ENCODE results near the gene OR5B17.
"Not testable (repeated sequence)": the region's sequence is repeated elsewhere in the genome, so short reads cannot be mapped to it uniquely, and the experiment has no call there.

OR5B17 gene

GRCh38 chr11:58358969-58359368 lies at the start of gene OR5B17:
Gene OR5B17, minus strand, starts transcription at chr11:58359069. Its CDS starts 0 bp downstream, at chr11:58359069.
- Mint-ChIP-seq H3K4me1 (no peaks in the 10 kb centered on the region), H3K27ac (no peak within 1 kb of the TSS), H3K27me3 (peaks cover 5% of the 10 kb centered on the region), H3K36me3 (no peaks in the 10 kb centered on the region), H3K9me3 (no peaks in the 10 kb centered on the region), H3K4me3 (no peak within 1 kb of the TSS)

- Mint-ChIP-seq H3K27ac (no peak within 1 kb of the TSS), H3K27me3 (peaks cover 11% of the 10 kb centered on the region), H3K9me3 (peaks cover 18% of the 10 kb centered on the region), H3K4me1 (no peaks in the 10 kb centered on the region), H3K36me3 (peaks cover 7% of the 10 kb centered on the region), H3K4me3 (no peak within 1 kb of the TSS)
Observed at GRCh38 chr11:58406774-58407173, 47.9 kb upstream of the OR5B17 start, which contains the start of gene OR5B3. Gene OR5B3, minus strand, starts transcription at chr11:58406874. Its CDS starts 3,465 bp downstream, at chr11:58403409.

DNA sequence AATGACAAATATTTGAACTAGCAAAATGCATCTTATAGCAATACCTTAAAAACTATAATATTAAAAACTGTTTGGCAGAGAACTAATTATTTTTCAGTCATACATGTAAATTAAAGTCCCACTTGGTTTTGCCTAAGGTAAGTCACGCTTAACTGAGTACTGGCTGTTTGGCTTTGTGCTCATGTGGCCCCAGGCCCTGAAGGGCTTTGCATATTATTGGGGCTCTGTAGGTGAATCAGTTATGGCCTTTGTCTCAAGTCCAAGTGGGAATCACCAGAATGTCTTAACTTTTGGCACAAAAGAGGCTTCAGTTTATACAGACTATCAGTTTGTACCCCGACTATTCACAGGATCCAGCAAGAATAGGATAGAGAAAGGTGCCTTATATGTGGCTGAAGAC lies 40.8 kb upstream of the OR5B17 start:
- not testable (repeated sequence) for H3K4me3 Mint-ChIP-seq, H3K36me3 Mint-ChIP-seq, H3K9me3 Mint-ChIP-seq, H3K27ac Mint-ChIP-seq, H3K4me1 Mint-ChIP-seq, H3K27me3 Mint-ChIP-seq

GRCh38 chr11:58395581-58395980 lies 36.7 kb upstream of the OR5B17 start:
- Mint-ChIP-seq H3K9me3 (no peaks in the 10 kb centered on the region), H3K4me3 (no peak overlapping the region), H3K4me1 (no peaks in the 10 kb centered on the region), H3K27ac (peak overlapping the region; percentile 52), H3K36me3 (no peaks in the 10 kb centered on the region), H3K27me3 (peaks cover 4% of the 10 kb centered on the region)

DNA sequence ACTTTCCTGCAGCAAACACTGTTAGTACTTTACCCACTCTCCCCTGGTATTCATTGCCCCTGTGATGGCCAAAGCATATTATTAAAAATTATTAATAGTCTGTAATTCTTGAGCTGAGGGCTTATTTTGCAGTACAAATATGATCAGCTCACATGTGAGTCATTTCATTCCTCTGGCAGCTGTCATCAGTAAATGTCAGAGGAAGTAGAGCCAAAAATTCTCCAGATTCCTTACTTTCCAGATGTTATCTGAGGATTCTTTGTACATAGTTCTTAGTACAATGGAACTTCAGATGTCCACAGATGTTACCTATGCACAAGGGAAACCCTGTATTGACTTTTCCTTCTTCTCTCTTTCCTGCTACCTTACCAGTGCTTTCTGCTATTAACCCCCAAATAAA lies 35.3 kb upstream of the OR5B17 start:
- no peaks in the 10 kb centered on the region for H3K36me3 Mint-ChIP-seq
- H3K9me3 Mint-ChIP-seq: no peaks in the 10 kb centered on the region
- H3K27me3 Mint-ChIP-seq: peaks cover 4% of the 10 kb centered on the region
- no peaks in the 10 kb centered on the region for H3K4me1 Mint-ChIP-seq
- H3K27ac Mint-ChIP-seq: no peak overlapping the region
- H3K4me3 Mint-ChIP-seq: no peak overlapping the region

DNA sequence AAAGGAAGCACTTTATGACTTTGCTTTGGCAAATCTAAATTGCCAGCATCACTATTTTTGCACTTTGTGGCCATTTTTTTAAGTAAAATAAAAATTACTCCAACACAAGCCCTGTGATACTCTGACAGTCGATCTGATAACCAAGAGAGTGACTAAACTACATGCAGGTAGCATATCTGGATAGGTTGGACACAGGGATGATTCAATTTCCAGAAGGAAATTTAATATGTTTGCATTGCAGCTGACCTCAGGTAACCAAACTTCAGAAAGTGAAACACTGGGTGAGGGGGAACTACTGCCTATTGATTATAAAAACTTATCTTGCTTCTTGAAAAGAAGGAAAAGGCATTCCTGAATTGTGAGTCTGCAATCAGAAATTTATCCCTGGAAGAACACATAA lies 33.9 kb upstream of the OR5B17 start:
- no peaks in the 10 kb centered on the region for H3K9me3 Mint-ChIP-seq
- H3K36me3 Mint-ChIP-seq: no peaks in the 10 kb centered on the region
- no peak overlapping the region for H3K27ac Mint-ChIP-seq
- H3K4me1 Mint-ChIP-seq: no peaks in the 10 kb centered on the region
- H3K4me3 Mint-ChIP-seq: no peak overlapping the region
- H3K27me3 Mint-ChIP-seq: peaks cover 4% of the 10 kb centered on the region

DNA sequence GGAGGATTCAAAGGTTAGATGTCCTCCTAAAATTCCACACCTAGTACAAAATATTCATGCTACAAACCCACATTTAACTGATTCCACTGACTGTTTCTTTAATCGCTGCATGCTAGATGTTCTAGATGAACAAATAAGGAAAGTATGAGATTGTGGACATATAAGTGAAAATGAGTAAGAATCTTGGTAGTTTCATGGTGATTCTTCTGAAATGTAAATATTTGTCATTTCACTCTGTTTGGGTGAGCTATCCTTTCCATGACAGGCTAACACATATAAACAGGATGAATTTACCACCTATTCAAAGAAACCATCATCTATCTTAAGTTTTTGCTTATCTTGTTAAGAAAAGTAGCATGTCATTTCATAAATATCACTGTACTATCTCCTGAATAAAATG lies 33.0 kb upstream of the OR5B17 start:
- Mint-ChIP-seq H3K27ac (peak overlapping the region; percentile 48), H3K9me3 (no peaks in the 10 kb centered on the region), H3K36me3 (no peaks in the 10 kb centered on the region), H3K4me1 (no peaks in the 10 kb centered on the region), H3K4me3 (no peak overlapping the region), H3K27me3 (peaks cover 4% of the 10 kb centered on the region)

GRCh38 chr11:58390551-58391063 lies 31.7 kb upstream of the OR5B17 start:
- Mint-ChIP-seq H3K36me3 (no peaks in the 10 kb centered on the region), H3K4me3 (no peak overlapping the region), H3K4me1 (no peaks in the 10 kb centered on the region), H3K9me3 (no peaks in the 10 kb centered on the region), H3K27ac (no peak overlapping the region), H3K27me3 (peaks cover 4% of the 10 kb centered on the region)

- Mint-ChIP-seq H3K27me3 (peaks cover 9% of the 10 kb centered on the region), H3K27ac (no peak overlapping the region), H3K4me1 (no peaks in the 10 kb centered on the region), H3K36me3 (no peaks in the 10 kb centered on the region), H3K4me3 (no peak overlapping the region), H3K9me3 (no peaks in the 10 kb centered on the region)
Observed at GRCh38 chr11:58354727-58355126, 4.1 kb downstream of the OR5B17 start.

- peaks cover 6% of the 10 kb centered on the region for H3K27me3 Mint-ChIP-seq
- H3K36me3 Mint-ChIP-seq: no peaks in the 10 kb centered on the region
- no peaks in the 10 kb centered on the region for H3K4me1 Mint-ChIP-seq
- H3K4me3 Mint-ChIP-seq: no peak overlapping the region
- H3K27ac Mint-ChIP-seq: no peak overlapping the region
- H3K9me3 Mint-ChIP-seq: peaks cover 5% of the 10 kb centered on the region
Observed at GRCh38 chr11:58345204-58345603, 13.7 kb downstream of the OR5B17 start.

GRCh38 chr11:58334708-58335107 lies 24.2 kb downstream of the OR5B17 start:
- H3K4me1 Mint-ChIP-seq: no peaks in the 10 kb centered on the region

GRCh38 chr11:58330861-58331260 lies 28.0 kb downstream of the OR5B17 start:
- Mint-ChIP-seq H3K27ac (no peak overlapping the region), H3K9me3 (peaks cover 36% of the 10 kb centered on the region), H3K36me3 (peaks cover 9% of the 10 kb centered on the region), H3K4me3 (no peak overlapping the region), H3K27me3 (peaks cover 38% of the 10 kb centered on the region), H3K4me1 (no peaks in the 10 kb centered on the region)

More at GRCh38 chr11:58334708-58335107, 24.2 kb downstream of the OR5B17 start:
- no peak overlapping the region for H3K27ac Mint-ChIP-seq
- peaks cover 32% of the 10 kb centered on the region for H3K27me3 Mint-ChIP-seq
- peaks cover 28% of the 10 kb centered on the region for H3K9me3 Mint-ChIP-seq
- peaks cover 8% of the 10 kb centered on the region for H3K36me3 Mint-ChIP-seq
- no peak overlapping the region for H3K4me3 Mint-ChIP-seq

DNA sequence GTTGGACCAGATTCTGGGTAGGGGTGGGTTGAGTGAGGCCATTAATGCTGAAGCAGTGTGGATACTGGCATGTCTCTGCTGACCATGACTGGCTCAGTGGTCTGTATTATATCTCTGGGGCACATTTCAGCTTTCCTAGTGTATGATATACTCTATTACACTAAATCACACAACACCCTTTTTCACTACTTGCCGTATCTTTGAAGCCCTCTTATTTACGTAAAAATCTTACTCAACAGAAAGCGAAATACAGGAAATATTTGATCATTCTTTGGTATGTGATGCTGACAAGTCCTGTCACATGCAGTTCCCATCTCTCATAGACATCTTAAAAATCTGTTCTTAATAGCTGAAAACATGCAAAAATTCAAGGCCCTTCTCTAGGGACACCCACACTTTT lies 40.3 kb downstream of the OR5B17 start:
- no peaks in the 10 kb centered on the region for H3K4me1 Mint-ChIP-seq
- no peak overlapping the region for H3K27ac Mint-ChIP-seq
- peaks cover 3% of the 10 kb centered on the region for H3K27me3 Mint-ChIP-seq
- peaks cover 2% of the 10 kb centered on the region for H3K9me3 Mint-ChIP-seq
- no peak overlapping the region for H3K4me3 Mint-ChIP-seq
- H3K36me3 Mint-ChIP-seq: no peaks in the 10 kb centered on the region

GRCh38 chr11:58316142-58316541 lies 42.7 kb downstream of the OR5B17 start:
- Mint-ChIP-seq H3K9me3 (peaks cover 11% of the 10 kb centered on the region), H3K4me1 (no peaks in the 10 kb centered on the region), H3K36me3 (no peaks in the 10 kb centered on the region), H3K4me3 (no peak overlapping the region), H3K27me3 (peaks cover 6% of the 10 kb centered on the region), H3K27ac (no peak overlapping the region)

Measured in activated naive CD4-positive, alpha-beta T cell treated with anti-CD3 and anti-CD28 coated beads, Interleukin-2, amount 50 U/mL, for 24 hours (primary cell).